SK-N-SH (cell line): Measurements from ENCODE around the gene LMNTD2. TPM values are rescaled to one million over a fixed set of nuclear protein-coding genes. Genes with fewer than 3 reads are reported as not detected.
A peak's percentile ranks its signal among the peaks of the same experiment; 100 is the strongest.

Experiments used
- CTCF ChIA-PET: fragments of 300-600, 350-600 bp; formaldehyde crosslinking; extraction: SDS; loops from one replicate; lab custom pipeline; 2021; lab: Yijun Ruan, JAX
- POLR2A ChIA-PET: fragments of 350-600 bp; sonication (Branson Sonifier 250); formaldehyde crosslinking; extraction: SDS; loops from one replicate; lab custom pipeline; 2020; ENCODE audit warnings: antibody characterized with exemption, inconsistent platforms; lab: Yijun Ruan, JAX
- DNase-seq: peaks from one replicate; pipeline ENCODE4 v3.0.0; 2012
- H2AFZ ChIP-seq: fragments of 200-600 bp; sonication (generic); 2 replicates; pipeline ENCODE4 v1.8.1; 2016; ENCODE audit warnings: antibody characterized with exemption, mild to moderate bottlenecking, low read depth
- H3F3A ChIP-seq: fragments of 200-600 bp; sonication (generic); replicated peaks from 2 replicates; pipeline ENCODE3; 2016; ENCODE audit warnings: antibody characterized with exemption, mild to moderate bottlenecking; ENCODE audit not compliant: insufficient read depth
- H3K27ac ChIP-seq, 2 experiments: fragments of 200-500 bp in 1 of 2; fragments of 200-600 bp in 1 of 2; sonication (Bioruptor generic) in 1 of 2; sonication (generic), shearing (Covaris generic) in 1 of 2; 2 replicates each; pipeline versions ENCODE4 v1.5.1 to v1.6.1; 2014 to 2016; ENCODE audit warnings: low read depth in 2 of 2, inconsistent platforms in 1 of 2, low read length in 1 of 2, mild to moderate bottlenecking in 1 of 2, mixed read lengths in 1 of 2
- H3K27me3 ChIP-seq: fragments of 200-600 bp; sonication (generic), shearing (Covaris generic); 2 replicates; pipeline ENCODE4 v1.6.1; 2016; ENCODE audit warnings: mixed run types; ENCODE audit not compliant: insufficient read depth
- H3K36me3 ChIP-seq, 2 experiments: fragments of 200-500 bp in 1 of 2; fragments of 200-600 bp in 1 of 2; sonication (Bioruptor generic) in 1 of 2; sonication (generic) in 1 of 2; replicated peaks in 1 of 2; 2 replicates each; pipeline versions ENCODE3 to v1.5.1; 2014 to 2016; ENCODE audit warnings: low read length in 1 of 2, mild to moderate bottlenecking in 1 of 2; ENCODE audit not compliant: insufficient read depth in 2 of 2, control insufficient read depth in 1 of 2
- H3K4me1 ChIP-seq, 2 experiments: fragments of 200-500 bp in 1 of 2; fragments of 200-600 bp in 1 of 2; sonication (Bioruptor generic) in 1 of 2; sonication (generic), shearing (Covaris generic) in 1 of 2; 2 replicates each; pipeline versions ENCODE4 v1.5.1 to v1.6.1; 2014 to 2016; ENCODE audit warnings: low read depth in 1 of 2, low read length in 1 of 2, mixed run types in 1 of 2; ENCODE audit not compliant: insufficient read depth in 2 of 2, control insufficient read depth in 1 of 2
- H3K4me2 ChIP-seq: fragments of 200-600 bp; sonication (generic), shearing (Covaris generic); 2 replicates; pipeline ENCODE4 v1.6.1; 2017; ENCODE audit warnings: mixed run types
- H3K4me3 ChIP-seq, 2 experiments: fragments of 200-500 bp in 1 of 2; fragments of 200-600 bp in 1 of 2; sonication (Bioruptor generic) in 1 of 2; sonication (generic), shearing (Covaris generic) in 1 of 2; 2 replicates each; pipeline versions ENCODE4 v1.5.1 to v1.8.1; 2014 to 2016; ENCODE audit warnings: low read depth in 2 of 2, inconsistent platforms in 1 of 2, low read length in 1 of 2, mild to moderate bottlenecking in 1 of 2, mixed read lengths in 1 of 2, moderate library complexity in 1 of 2
- H3K79me2 ChIP-seq: fragments of 200-600 bp; sonication (generic); 2 replicates; pipeline ENCODE4 v1.8.1; 2017; ENCODE audit warnings: mild to moderate bottlenecking; ENCODE audit not compliant: insufficient read depth
- H3K9ac ChIP-seq: fragments of 200-600 bp; sonication (generic); 2 replicates; pipeline ENCODE4 v1.6.1; 2017; ENCODE audit warnings: mixed run types
- H3K9me2 ChIP-seq: fragments of 200-600 bp; sonication (generic); 2 replicates; pipeline ENCODE4 v1.6.1; 2017; ENCODE audit warnings: mixed run types
- H3K9me3 ChIP-seq: fragments of 200-600 bp; sonication (generic); 2 replicates; pipeline ENCODE4 v1.6.1; 2017; ENCODE audit warnings: mixed run types, mild to moderate bottlenecking, moderate library complexity
- H4K20me1 ChIP-seq: fragments of 200-600 bp; sonication (generic); 2 replicates; pipeline ENCODE4 v1.6.1; 2017; ENCODE audit warnings: mild to moderate bottlenecking, mixed run types; ENCODE audit not compliant: insufficient read depth
- EP300 ChIP-seq, 2 experiments: IDR thresholded peaks; 2 replicates each; pipeline versions ENCODE4 v1.4.0 to v1.6.1; 2012; ENCODE audit warnings: borderline replicate concordance in 1 of 2, low read depth in 1 of 2, low read length in 1 of 2
- GABPA ChIP-seq: IDR thresholded peaks from 2 replicates; pipeline ENCODE4 v1.4.0; 2012; ENCODE audit warnings: low read depth, mild to moderate bottlenecking
- IRF3 ChIP-seq: fragments of 150-350 bp; IDR thresholded peaks from 2 replicates; pipeline ENCODE4 v1.6.1; 2016; ENCODE audit warnings: mild to moderate bottlenecking, low read depth, low read length
- MXI1 ChIP-seq: IDR thresholded peaks from 2 replicates; pipeline ENCODE4 v1.6.1; 2012; ENCODE audit warnings: mild to moderate bottlenecking, low read depth, low read length, improper control_type of control experiment
- PBX3 ChIP-seq: IDR thresholded peaks from 2 replicates; pipeline ENCODE4; 2012
- RXRA ChIP-seq: IDR thresholded peaks from 2 replicates; pipeline ENCODE4 v1.4.0; 2012; ENCODE audit warnings: low read depth, mild to moderate bottlenecking, borderline replicate concordance
- TCF12 ChIP-seq: IDR thresholded peaks from 2 replicates; pipeline ENCODE4 v1.4.0; 2012
- YY1 ChIP-seq: IDR thresholded peaks from 2 replicates; pipeline ENCODE4 v1.4.0; 2012; ENCODE audit warnings: low read depth, mild to moderate bottlenecking
- WGBS: methylation state at CpG from one replicate; pipeline ENCODE4 v1.1.6; 2017; ENCODE audit warnings: low lambda C conversion rate; 5-methylcytosine and 5-hydroxymethylcytosine counted together
- polyA plus RNA-seq, 3 experiments: library from polyadenylated mRNA; depleted of rRNA; stranded (reverse); fragments of >200 nt; gene quantifications; 2 replicates each; pipeline ENCODE4 v1.2.3, GENCODE V29; 2012
- TF ChIP-seq, protein P1 (sequence below): IDR thresholded peaks from 2 replicates; pipeline ENCODE4 v1.6.1; 2012; ENCODE audit warnings: mild to moderate bottlenecking, low read depth, low read length, moderate library complexity

LMNTD2 gene
- polyA plus RNA-seq, 1 of the 3 experiments (the other 2 are of a cell fraction) = 2.4 TPM

DNA sequence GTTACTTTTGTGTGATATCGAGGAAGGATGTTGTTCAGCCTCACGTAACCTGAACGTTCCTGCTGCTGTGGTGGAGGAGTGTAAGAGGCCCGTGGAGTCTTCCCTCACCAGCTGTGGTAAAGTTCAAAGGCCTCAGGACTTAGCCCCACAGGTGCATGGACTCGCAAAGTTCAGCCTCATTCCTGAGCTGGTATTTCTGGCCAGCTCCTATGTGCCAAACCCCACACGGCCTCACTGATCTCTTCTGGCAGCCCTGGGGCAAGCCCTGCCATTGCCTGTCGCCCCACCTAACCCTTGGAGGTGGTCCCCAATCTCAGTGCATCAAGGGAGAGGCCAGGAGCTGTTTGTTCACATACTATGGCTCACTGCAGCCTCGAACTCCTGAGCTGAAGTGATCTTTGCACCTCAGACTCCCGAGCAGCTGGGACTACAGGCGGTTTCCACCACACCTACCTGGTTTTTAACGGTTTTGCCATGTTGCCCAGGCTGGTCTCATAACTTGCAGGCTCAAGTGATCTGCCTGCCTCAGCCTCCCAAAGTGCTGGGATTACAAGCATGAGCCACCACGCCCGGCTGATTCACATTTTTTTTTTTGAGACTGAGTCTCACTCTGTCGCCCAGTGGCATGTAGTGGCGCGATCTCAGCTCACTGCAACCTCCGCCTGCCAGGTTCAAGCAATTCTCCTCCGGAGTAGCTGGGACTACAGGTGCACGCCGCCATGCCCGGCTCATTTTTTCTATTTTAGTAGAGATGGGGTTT lies 17.9 kb upstream of the LMNTD2 start:
- no peaks in the 10 kb centered on the region for H3F3A ChIP-seq
- CTCF ChIA-PET = interaction anchor here (0.9 to 2.2 kb wide), 2 partner anchors 23 to 63 kb away, joined by 3 to 9 read pairs; no protein-coding TSS in a partner anchor

More for the DNA sequence above, 17.9 kb upstream of the LMNTD2 start:
- no peak for DNase-seq
- WGBS = 72% methylated on average over 17 of the region's 21 CpGs
- H3K4me1 ChIP-seq = peaks cover 4 to 29% of the 10 kb centered on the region in 2 experiments; a peak in 3 of 4 replicates
- H3K36me3 ChIP-seq = peaks cover 0 to 4% of the 10 kb centered on the region in 2 experiments
- no peaks in the 10 kb centered on the region for H3K9me2 ChIP-seq
- peaks cover 65% of the 10 kb centered on the region for H4K20me1 ChIP-seq
- H3K79me2 ChIP-seq = peaks cover 72% of the 10 kb centered on the region
- TF ChIP-seq PBX3 (no peak), EP300 (IDR thresholded peaks at IDR 0.05; ENCODE audit: borderline replicate concordance in 1 of 2, low read depth in 1 of 2, low read length in 1 of 2) (no peak), TCF12 (no peak), YY1 (no peak), MXI1 (no peak), RXRA (no peak), GABPA (no peak), IRF3 (no peak)
- TF ChIP-seq, protein P1, sequence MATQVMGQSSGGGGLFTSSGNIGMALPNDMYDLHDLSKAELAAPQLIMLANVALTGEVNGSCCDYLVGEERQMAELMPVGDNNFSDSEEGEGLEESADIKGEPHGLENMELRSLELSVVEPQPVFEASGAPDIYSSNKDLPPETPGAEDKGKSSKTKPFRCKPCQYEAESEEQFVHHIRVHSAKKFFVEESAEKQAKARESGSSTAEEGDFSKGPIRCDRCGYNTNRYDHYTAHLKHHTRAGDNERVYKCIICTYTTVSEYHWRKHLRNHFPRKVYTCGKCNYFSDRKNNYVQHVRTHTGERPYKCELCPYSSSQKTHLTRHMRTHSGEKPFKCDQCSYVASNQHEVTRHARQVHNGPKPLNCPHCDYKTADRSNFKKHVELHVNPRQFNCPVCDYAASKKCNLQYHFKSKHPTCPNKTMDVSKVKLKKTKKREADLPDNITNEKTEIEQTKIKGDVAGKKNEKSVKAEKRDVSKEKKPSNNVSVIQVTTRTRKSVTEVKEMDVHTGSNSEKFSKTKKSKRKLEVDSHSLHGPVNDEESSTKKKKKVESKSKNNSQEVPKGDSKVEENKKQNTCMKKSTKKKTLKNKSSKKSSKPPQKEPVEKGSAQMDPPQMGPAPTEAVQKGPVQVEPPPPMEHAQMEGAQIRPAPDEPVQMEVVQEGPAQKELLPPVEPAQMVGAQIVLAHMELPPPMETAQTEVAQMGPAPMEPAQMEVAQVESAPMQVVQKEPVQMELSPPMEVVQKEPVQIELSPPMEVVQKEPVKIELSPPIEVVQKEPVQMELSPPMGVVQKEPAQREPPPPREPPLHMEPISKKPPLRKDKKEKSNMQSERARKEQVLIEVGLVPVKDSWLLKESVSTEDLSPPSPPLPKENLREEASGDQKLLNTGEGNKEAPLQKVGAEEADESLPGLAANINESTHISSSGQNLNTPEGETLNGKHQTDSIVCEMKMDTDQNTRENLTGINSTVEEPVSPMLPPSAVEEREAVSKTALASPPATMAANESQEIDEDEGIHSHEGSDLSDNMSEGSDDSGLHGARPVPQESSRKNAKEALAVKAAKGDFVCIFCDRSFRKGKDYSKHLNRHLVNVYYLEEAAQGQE = no peak
- peak overlapping the region; percentile 89; the same call in 1 of the 2 replicates for H3K9ac ChIP-seq
- peak overlapping the region; percentile 93 to 98; a peak in 3 of 4 replicates for H3K4me3 ChIP-seq
- no peak overlapping the region for H2AFZ ChIP-seq
- no peak overlapping the region for H3K27ac ChIP-seq
- H3K4me2 ChIP-seq = peak overlapping the region; percentile 92
- H3K27me3 ChIP-seq = no peaks in the 10 kb centered on the region
- no peaks in the 10 kb centered on the region for H3K9me3 ChIP-seq
- POLR2A ChIA-PET = no interaction called here
